GM23338 (cell line): ENCODE measurements around the gene RPL29. TPM values are rescaled to one million over a fixed set of nuclear protein-coding genes. Genes with fewer than 3 reads are reported as not detected.

Experiments
- ATAC-seq: fragments of 200-7000 bp; cut with Tn5 transposase; 3 replicates; pipeline ENCODE4 v1.9.1; 2020
- DNase-seq: peaks from one replicate; pipeline ENCODE4 v3.0.0-alpha.2; 2015; ENCODE audit warnings: low spot score
- H2AFZ ChIP-seq: fragments of 200-600 bp; sonication (generic); 2 replicates; pipeline ENCODE4 v1.8.0; 2016; ENCODE audit warnings: antibody characterized with exemption, mild to moderate bottlenecking, moderate library complexity
- H3F3A ChIP-seq: fragments of 200-600 bp; sonication (generic); replicated peaks from 2 replicates; pipeline ENCODE4 v1.8.0; 2017; ENCODE audit warnings: antibody characterized with exemption, mixed run types, low read depth
- H3K27ac ChIP-seq: fragments of 200-600 bp; sonication (generic); 2 replicates; pipeline ENCODE4 v1.6.1; 2016; ENCODE audit warnings: low read depth
- H3K27me3 ChIP-seq: fragments of 200-600 bp; sonication (generic); 2 replicates; pipeline ENCODE4 v1.8.0; 2016; ENCODE audit warnings: mild to moderate bottlenecking, mixed run types, moderate library complexity; ENCODE audit not compliant: insufficient read depth
- H3K36me3 ChIP-seq: fragments of 200-600 bp; sonication (generic); 2 replicates; pipeline ENCODE4 v1.8.0; 2016; ENCODE audit warnings: mild to moderate bottlenecking; ENCODE audit not compliant: insufficient read depth
- H3K4me1 ChIP-seq: fragments of 200-600 bp; sonication (generic); 2 replicates; pipeline ENCODE4 v1.8.0; 2016; ENCODE audit warnings: mild to moderate bottlenecking, moderate library complexity; ENCODE audit not compliant: insufficient read depth
- H3K4me2 ChIP-seq: fragments of 200-600 bp; sonication (generic); 2 replicates; pipeline ENCODE4 v1.7.1; 2017; ENCODE audit warnings: mixed run types
- H3K4me3 ChIP-seq: fragments of 200-600 bp; sonication (generic); 2 replicates; pipeline ENCODE4 v1.6.1; 2016; ENCODE audit warnings: mixed run types
- H3K79me2 ChIP-seq: fragments of 200-600 bp; sonication (generic); replicated peaks from 2 replicates; pipeline ENCODE4 v1.8.0; 2017; ENCODE audit warnings: mild to moderate bottlenecking; ENCODE audit not compliant: insufficient read depth
- H3K9me2 ChIP-seq: fragments of 200-600 bp; sonication (generic); 2 replicates; pipeline ENCODE4 v1.8.0; 2017; ENCODE audit not compliant: insufficient read depth
- H4K20me1 ChIP-seq: fragments of 200-600 bp; sonication (generic); replicated peaks from 2 replicates; pipeline ENCODE4 v1.8.0; 2017; ENCODE audit warnings: mild to moderate bottlenecking; ENCODE audit not compliant: insufficient read depth
- H3K27ac Mint-ChIP-seq: 2 replicates; pipeline ENCODE4 v1.8.0; 2020; ENCODE audit warnings: inconsistent platforms, mild to moderate bottlenecking, moderate library complexity, mixed read lengths
- H3K27me3 Mint-ChIP-seq: 3 replicates; pipeline ENCODE4 v1.8.0; 2022; ENCODE audit warnings: low read depth, mild to moderate bottlenecking, moderate library complexity, mixed read lengths, inconsistent platforms; ENCODE audit not compliant: insufficient read depth, poor library complexity
- H3K36me3 Mint-ChIP-seq: 3 replicates; pipeline ENCODE4 v1.8.0; 2021; ENCODE audit warnings: low read depth, mild to moderate bottlenecking, inconsistent platforms, moderate library complexity, mixed read lengths
- H3K4me1 Mint-ChIP-seq: 3 replicates; pipeline ENCODE4 v1.8.0; 2020; ENCODE audit warnings: mild to moderate bottlenecking, inconsistent platforms, mixed read lengths
- H3K4me3 Mint-ChIP-seq: 3 replicates; pipeline ENCODE4 v1.8.0; 2021; ENCODE audit warnings: moderate library complexity, mild to moderate bottlenecking, inconsistent platforms, mixed read lengths
- H3K9me3 Mint-ChIP-seq: 3 replicates; pipeline ENCODE4 v1.8.0; 2020; ENCODE audit warnings: moderate library complexity, mild to moderate bottlenecking, inconsistent platforms, mixed read lengths
- JUNB ChIP-seq: IDR thresholded peaks from one replicate; pipeline ENCODE4 v1.6.1; 2016; ENCODE audit warnings: antibody characterized with exemption; ENCODE audit not compliant: unreplicated experiment
- NANOG ChIP-seq: IDR thresholded peaks from 2 replicates; pipeline ENCODE4 v1.6.1; 2016; ENCODE audit warnings: antibody characterized with exemption, borderline replicate concordance
- ZNF114 ChIP-seq: fragments of 250-450 bp; sonication (Bioruptor Pico); IDR thresholded peaks from 2 replicates; pipeline ENCODE4 v1.5.0; 2020; ENCODE audit warnings: mild to moderate bottlenecking, moderate library complexity
- polyA plus RNA-seq: library from polyadenylated mRNA; unstranded; fragments of >200 nt; fragmentation: Nextera tagmentation; extraction: Ambion mirVana; gene quantifications from 2 replicates; pipeline ENCODE4 v1.2.1, GENCODE V29; 2016
- total RNA-seq: library from RNA; depleted of rRNA; stranded (reverse); fragments of >200 nt; shearing (Covaris generic); gene quantifications from 2 replicates; pipeline ENCODE4 v1.2.3, GENCODE V29; 2014
- TF ChIP-seq, protein P1 (sequence below): fragments of 250-450 bp; sonication (Bioruptor Pico); IDR thresholded peaks from 2 replicates; pipeline ENCODE4 v1.5.0; 2020; ENCODE audit warnings: mild to moderate bottlenecking, moderate library complexity
- TF ChIP-seq, protein P2 (sequence below): IDR thresholded peaks from 2 replicates; pipeline ENCODE4 v1.6.1; 2016; ENCODE audit warnings: antibody characterized with exemption

Gene RPL29
- total and polyA plus RNA-seq, 2 experiments from 2014 or later: 1,471 to 1,864 TPM

DNA sequence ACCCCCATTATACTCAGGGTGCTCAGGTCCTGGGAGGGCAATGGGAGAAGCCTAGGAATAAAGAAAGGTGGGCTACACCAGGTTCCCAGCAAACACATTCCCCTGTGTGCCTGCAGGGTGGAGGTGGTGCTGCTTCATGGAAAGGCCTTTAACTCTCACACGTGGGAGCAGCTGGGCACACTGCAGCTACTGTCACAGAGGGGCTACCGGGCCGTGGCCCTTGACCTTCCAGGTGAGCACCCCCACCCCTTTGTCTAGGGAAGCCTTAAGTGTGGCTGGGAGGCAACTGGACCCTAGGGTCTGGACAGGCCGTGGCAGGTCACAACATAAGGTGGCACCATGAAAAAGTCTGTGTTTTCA, 17.6 kb downstream of the RPL29 start (continued):
- TF ChIP-seq, protein P1, sequence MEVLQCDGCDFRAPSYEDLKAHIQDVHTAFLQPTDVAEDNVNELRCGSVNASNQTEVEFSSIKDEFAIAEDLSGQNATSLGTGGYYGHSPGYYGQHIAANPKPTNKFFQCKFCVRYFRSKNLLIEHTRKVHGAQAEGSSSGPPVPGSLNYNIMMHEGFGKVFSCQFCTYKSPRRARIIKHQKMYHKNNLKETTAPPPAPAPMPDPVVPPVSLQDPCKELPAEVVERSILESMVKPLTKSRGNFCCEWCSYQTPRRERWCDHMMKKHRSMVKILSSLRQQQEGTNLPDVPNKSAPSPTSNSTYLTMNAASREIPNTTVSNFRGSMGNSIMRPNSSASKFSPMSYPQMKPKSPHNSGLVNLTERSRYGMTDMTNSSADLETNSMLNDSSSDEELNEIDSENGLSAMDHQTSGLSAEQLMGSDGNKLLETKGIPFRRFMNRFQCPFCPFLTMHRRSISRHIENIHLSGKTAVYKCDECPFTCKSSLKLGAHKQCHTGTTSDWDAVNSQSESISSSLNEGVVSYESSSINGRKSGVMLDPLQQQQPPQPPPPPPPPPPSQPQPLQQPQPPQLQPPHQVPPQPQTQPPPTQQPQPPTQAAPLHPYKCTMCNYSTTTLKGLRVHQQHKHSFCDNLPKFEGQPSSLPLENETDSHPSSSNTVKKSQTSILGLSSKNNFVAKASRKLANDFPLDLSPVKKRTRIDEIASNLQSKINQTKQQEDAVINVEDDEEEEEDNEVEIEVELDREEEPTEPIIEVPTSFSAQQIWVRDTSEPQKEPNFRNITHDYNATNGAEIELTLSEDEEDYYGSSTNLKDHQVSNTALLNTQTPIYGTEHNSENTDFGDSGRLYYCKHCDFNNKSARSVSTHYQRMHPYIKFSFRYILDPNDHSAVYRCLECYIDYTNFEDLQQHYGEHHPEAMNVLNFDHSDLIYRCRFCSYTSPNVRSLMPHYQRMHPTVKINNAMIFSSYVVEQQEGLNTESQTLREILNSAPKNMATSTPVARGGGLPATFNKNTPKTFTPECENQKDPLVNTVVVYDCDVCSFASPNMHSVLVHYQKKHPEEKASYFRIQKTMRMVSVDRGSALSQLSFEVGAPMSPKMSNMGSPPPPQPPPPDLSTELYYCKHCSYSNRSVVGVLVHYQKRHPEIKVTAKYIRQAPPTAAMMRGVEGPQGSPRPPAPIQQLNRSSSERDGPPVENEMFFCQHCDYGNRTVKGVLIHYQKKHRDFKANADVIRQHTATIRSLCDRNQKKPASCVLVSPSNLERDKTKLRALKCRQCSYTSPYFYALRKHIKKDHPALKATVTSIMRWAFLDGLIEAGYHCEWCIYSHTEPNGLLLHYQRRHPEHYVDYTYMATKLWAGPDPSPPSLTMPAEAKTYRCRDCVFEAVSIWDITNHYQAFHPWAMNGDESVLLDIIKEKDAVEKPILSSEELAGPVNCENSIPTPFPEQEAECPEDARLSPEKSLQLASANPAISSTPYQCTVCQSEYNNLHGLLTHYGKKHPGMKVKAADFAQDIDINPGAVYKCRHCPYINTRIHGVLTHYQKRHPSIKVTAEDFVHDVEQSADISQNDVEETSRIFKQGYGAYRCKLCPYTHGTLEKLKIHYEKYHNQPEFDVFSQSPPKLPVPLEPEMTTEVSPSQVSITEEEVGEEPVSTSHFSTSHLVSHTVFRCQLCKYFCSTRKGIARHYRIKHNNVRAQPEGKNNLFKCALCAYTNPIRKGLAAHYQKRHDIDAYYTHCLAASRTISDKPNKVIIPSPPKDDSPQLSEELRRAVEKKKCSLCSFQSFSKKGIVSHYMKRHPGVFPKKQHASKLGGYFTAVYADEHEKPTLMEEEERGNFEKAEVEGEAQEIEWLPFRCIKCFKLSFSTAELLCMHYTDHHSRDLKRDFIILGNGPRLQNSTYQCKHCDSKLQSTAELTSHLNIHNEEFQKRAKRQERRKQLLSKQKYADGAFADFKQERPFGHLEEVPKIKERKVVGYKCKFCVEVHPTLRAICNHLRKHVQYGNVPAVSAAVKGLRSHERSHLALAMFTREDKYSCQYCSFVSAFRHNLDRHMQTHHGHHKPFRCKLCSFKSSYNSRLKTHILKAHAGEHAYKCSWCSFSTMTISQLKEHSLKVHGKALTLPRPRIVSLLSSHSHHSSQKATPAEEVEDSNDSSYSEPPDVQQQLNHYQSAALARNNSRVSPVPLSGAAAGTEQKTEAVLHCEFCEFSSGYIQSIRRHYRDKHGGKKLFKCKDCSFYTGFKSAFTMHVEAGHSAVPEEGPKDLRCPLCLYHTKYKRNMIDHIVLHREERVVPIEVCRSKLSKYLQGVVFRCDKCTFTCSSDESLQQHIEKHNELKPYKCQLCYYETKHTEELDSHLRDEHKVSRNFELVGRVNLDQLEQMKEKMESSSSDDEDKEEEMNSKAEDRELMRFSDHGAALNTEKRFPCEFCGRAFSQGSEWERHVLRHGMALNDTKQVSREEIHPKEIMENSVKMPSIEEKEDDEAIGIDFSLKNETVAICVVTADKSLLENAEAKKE (CRISPR knock-in tag): no peak
- TF ChIP-seq ZNF114 (no peak), NANOG (no peak)

DNA sequence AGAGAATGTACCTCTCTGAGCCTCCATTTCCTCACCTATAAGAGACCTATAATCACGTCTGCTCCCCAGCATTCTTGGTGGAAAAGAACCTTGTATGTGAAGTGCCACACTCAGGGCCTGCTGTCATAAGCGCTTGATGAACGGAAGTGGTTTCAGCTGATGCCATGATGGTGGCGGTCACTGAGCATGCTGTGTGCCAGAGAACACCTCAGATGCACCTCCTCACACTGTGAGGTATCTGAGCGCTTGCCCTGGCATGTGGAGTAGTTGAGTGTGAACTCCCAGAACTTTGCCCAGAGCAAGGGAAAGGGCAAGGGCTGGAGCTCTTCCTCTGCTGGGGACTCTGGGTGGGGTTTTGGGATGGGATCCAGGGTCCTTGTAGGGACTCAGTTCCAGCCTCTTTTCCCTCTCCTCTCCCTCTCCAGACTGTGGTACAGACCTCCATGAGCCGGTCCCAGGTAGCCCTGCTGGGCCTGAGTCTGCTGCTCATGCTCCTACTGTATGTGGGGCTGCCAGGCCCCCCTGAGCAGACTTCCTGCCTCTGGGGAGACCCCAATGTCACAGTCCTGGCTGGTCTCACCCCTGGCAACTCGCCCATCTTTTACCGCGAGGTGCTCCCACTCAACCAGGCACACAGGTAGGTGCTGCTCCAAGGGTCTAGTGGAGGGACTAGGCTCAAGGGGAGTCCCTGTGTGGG, 18.1 kb downstream of the RPL29 start:
- peaks cover 32% of the 10 kb centered on the region for H3F3A ChIP-seq
- H3K27ac Mint-ChIP-seq: no peak overlapping the region
- no peak for DNase-seq
- no peak overlapping the region for H3K4me3 Mint-ChIP-seq
- peaks cover 26% of the 10 kb centered on the region for H3K4me1 ChIP-seq
- H3K79me2 ChIP-seq: no peaks in the 10 kb centered on the region
- no peaks in the 10 kb centered on the region for H4K20me1 ChIP-seq
- H3K27me3 Mint-ChIP-seq: peaks cover 42% of the 10 kb centered on the region
- H3K4me3 ChIP-seq: no peak overlapping the region
- no peak for ATAC-seq
- H3K4me1 Mint-ChIP-seq: peaks cover 18% of the 10 kb centered on the region
- H3K9me2 ChIP-seq: no peaks in the 10 kb centered on the region
- H3K4me2 ChIP-seq: no peak overlapping the region
- no peak overlapping the region for H2AFZ ChIP-seq
- H3K27me3 ChIP-seq: peaks cover 38% of the 10 kb centered on the region
- H3K9me3 Mint-ChIP-seq: no peaks in the 10 kb centered on the region; the same call in 2 of the 3 replicates
- no peaks in the 10 kb centered on the region for H3K36me3 Mint-ChIP-seq
- H3K27ac ChIP-seq: no peak overlapping the region
- H3K36me3 ChIP-seq: no peaks in the 10 kb centered on the region
- TF ChIP-seq, protein P1 (CRISPR knock-in tag): no peak
- no peak for TF ChIP-seq JUNB
- TF ChIP-seq, protein P2, sequence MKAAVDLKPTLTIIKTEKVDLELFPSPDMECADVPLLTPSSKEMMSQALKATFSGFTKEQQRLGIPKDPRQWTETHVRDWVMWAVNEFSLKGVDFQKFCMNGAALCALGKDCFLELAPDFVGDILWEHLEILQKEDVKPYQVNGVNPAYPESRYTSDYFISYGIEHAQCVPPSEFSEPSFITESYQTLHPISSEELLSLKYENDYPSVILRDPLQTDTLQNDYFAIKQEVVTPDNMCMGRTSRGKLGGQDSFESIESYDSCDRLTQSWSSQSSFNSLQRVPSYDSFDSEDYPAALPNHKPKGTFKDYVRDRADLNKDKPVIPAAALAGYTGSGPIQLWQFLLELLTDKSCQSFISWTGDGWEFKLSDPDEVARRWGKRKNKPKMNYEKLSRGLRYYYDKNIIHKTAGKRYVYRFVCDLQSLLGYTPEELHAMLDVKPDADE: no peak
- no peak for TF ChIP-seq NANOG
